Naive B cell (primary cell): ENCODE measurements around the gene IGFALS. TPM values are rescaled to one million over a fixed set of nuclear protein-coding genes. Genes with fewer than 3 reads are reported as not detected.

Source experiments
- ATAC-seq, 2 donors: fragments of 150-1000 bp; cut with Tn5 transposase; 2 replicates each; pipeline ENCODE4 v1.10.0; 2021; ENCODE audit warnings: low read depth in 2 of 2, mild to moderate bottlenecking in 2 of 2, moderate library complexity in 2 of 2
- DNase-seq: peaks from one replicate; pipeline ENCODE4 v3.0.0; 2022
- H3K27ac Mint-ChIP-seq, 6 donors: one replicate each; pipeline ENCODE4 v1.8.0; 2020 to 2022; ENCODE audit warnings: mild to moderate bottlenecking in 6 of 6, mixed read lengths in 6 of 6, moderate library complexity in 5 of 6, inconsistent platforms in 2 of 6
- H3K27me3 Mint-ChIP-seq, 3 donors: one replicate each; pipeline ENCODE4 v1.8.0; 2021 to 2022; ENCODE audit warnings: mixed read lengths in 3 of 3, mild to moderate bottlenecking in 1 of 3
- H3K36me3 Mint-ChIP-seq, 2 donors: one replicate each; pipeline ENCODE4 v1.8.0; 2020 to 2022; ENCODE audit warnings: mixed read lengths in 2 of 2, inconsistent platforms in 1 of 2, mild to moderate bottlenecking in 1 of 2
- H3K4me1 Mint-ChIP-seq, 3 donors: one replicate each; pipeline ENCODE4 v1.8.0; 2020 to 2022; ENCODE audit warnings: mixed read lengths in 3 of 3, inconsistent platforms in 1 of 3, mild to moderate bottlenecking in 1 of 3, moderate library complexity in 1 of 3
- H3K4me3 Mint-ChIP-seq, 8 donors: one replicate each; pipeline ENCODE4 v1.8.0; 2020 to 2022; ENCODE audit warnings: mild to moderate bottlenecking in 8 of 8, mixed read lengths in 8 of 8, moderate library complexity in 8 of 8, inconsistent platforms in 2 of 8
- H3K9me3 Mint-ChIP-seq, 7 donors: one replicate each; pipeline ENCODE4 v1.8.0; 2020 to 2022; ENCODE audit warnings: mixed read lengths in 7 of 7, mild to moderate bottlenecking in 5 of 7, inconsistent platforms in 2 of 7, moderate library complexity in 1 of 7
- polyA plus RNA-seq, 6 donors: library from polyadenylated mRNA; unstranded; fragments of 300-500 nt; fragmentation: Illumina TruSeq; gene quantifications; one replicate each; pipeline ENCODE4 v1.2.3, GENCODE V29; 2021; ENCODE audit warnings: low read depth in 6 of 6

The IGFALS gene
- polyA plus RNA-seq, 6 donors from 2014 or later, result 0.13 TPM; not detected in 5

DNA sequence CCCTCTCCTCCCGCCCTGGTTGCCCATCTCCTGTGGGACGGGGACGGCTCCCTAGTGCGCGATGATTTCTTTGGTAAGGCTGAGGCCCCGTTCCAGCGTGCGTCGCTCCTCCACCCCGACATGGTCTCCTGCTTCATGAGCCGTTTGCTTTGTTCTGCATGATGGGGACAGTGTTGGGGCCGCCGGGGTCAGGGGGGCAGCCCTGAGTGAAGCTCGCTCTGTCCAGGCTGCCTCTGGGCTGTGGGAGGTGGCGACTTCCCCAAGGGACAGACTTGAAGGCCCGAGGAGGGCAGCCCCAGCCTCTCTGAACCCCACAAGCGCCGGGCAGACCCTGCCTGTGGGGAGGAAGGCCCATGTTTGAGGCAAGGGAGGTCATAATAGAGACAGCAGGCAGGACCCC, 34.6 kb downstream of the IGFALS start:
- H3K4me3 Mint-ChIP-seq, result no peak overlapping the region
- DNase-seq (no peak), ATAC-seq (no peak)
- H3K27me3 Mint-ChIP-seq, result no peaks in the 10 kb centered on the region
- no peaks in the 10 kb centered on the region for H3K4me1 Mint-ChIP-seq
- H3K9me3 Mint-ChIP-seq, result no peaks in the 10 kb centered on the region
- H3K27ac Mint-ChIP-seq, result peak overlapping the region in 1 of 6 donors; percentile 60
- no peaks in the 10 kb centered on the region for H3K36me3 Mint-ChIP-seq

DNA sequence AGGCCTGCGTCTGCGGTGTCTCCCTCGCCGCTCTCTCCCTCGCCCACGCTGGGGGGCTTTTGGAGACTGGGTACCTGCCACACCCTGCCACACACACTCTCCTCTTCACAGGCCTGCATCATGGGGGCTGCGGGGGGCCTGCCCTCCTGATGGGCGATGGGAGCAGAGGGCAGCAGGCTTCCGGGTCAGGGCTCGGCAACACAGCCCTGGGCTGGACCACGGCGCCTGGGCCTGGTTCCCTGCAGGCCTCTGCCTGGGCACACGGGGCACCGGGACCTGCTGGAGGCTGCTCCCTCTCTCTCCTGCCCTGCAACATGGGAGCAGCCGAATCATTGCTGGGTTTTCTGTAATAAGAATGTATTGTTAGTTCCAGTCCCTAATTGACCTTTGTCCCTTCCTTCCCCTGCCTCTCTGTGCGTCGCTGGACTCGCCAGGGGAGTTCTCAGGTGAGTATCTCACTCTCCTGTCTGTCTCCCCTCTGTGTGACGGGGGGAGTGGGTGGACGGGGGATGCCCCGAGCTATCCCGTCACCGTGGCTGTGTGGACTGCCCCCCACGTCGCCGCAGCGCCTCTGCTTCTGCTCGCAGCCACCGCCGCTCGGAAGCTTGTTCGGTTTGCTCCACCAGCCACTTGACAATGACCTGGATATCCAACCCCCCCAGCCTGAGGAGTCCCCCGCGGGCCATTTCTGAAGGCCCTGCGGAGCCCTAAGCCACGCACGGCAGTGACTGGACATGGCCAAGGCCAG, 35.6 kb downstream of the IGFALS start:
- peak overlapping the region in 2 of 6 donors; percentile 20 to 94 for H3K27ac Mint-ChIP-seq
- peak overlapping the region in 1 of 8 donors; percentile 29 for H3K4me3 Mint-ChIP-seq

DNA sequence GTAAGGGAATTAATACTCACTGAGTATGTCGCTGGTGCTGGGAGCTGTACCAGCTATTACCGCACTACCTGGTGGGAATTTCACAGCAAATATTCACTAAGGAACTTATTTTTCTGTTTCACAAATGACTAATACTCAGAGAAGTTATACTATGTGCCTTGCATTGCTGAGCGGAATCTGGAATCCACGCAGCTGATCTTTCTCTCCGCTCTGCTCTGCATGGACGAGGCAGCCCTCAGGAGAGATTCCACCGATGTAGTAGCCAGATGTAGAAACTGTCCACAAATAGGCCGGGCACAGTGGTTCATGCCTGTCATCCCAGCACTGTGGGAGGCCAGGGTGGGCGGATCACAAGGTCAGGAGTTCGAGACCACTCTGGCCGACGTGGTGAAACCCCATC, 39.3 kb downstream of the IGFALS start:
- no peaks in the 10 kb centered on the region for H3K9me3 Mint-ChIP-seq
- H3K4me3 Mint-ChIP-seq, result no peak overlapping the region
- no peaks in the 10 kb centered on the region for H3K4me1 Mint-ChIP-seq
- peak overlapping the region in 1 of 6 donors; percentile 14 for H3K27ac Mint-ChIP-seq
- no peak for DNase-seq
- no peak for ATAC-seq
- no peaks in the 10 kb centered on the region for H3K27me3 Mint-ChIP-seq
- no peaks in the 10 kb centered on the region for H3K36me3 Mint-ChIP-seq

More for the DNA sequence above, 35.6 kb downstream of the IGFALS start:
- Mint-ChIP-seq H3K9me3 (no peaks in the 10 kb centered on the region), H3K36me3 (no peaks in the 10 kb centered on the region), H3K27me3 (no peaks in the 10 kb centered on the region), H3K4me1 (no peaks in the 10 kb centered on the region)
- DNase-seq, result no peak
- ATAC-seq, result no peak

DNA sequence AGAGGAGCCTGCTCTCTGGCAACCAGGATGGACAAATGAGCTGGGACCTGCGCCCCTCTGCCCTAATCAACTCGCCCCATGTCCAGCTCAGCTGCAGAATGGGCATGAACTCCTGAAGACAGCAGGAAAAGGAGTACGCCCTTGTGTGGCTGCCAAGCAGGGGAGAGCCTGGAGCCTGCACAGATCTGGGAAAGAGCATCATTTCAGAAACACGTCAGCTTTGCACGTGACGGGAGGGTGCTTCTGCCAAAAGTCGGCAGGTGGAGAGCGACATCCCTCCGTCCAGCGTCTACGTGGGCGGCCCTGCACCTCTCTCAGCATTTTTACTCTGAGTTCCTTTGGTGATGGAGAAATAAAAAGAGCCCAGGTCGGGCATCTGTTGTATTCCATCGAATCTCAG, 40.7 kb downstream of the IGFALS start:
- Mint-ChIP-seq H3K27ac (no peak overlapping the region), H3K36me3 (no peaks in the 10 kb centered on the region), H3K4me3 (no peak overlapping the region), H3K4me1 (no peaks in the 10 kb centered on the region), H3K27me3 (no peaks in the 10 kb centered on the region), H3K9me3 (no peaks in the 10 kb centered on the region)
- ATAC-seq (no peak), DNase-seq (no peak)

DNA sequence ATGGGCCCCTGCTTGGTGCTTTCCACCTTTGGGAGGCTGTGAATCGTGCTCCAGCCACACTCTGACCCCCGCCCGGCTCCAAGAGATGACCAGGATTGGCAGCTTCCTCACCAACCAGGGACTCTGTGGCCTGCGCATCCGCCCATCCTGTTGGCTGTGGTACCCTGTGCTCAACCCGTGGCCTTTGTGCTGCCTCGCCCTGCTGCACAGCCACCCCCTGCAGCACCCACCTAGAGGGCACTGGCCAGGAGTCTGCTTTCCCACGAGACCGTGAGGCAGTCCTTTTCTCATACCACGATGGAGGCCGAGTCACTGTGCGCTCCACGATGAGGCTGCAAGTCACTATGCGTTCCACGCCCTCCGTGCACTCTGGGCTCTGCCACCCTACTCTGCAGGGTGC, 41.6 kb downstream of the IGFALS start:
- H3K9me3 Mint-ChIP-seq, result no peaks in the 10 kb centered on the region
- no peak for ATAC-seq
- DNase-seq, result no peak
- no peaks in the 10 kb centered on the region for H3K36me3 Mint-ChIP-seq
- no peaks in the 10 kb centered on the region for H3K4me1 Mint-ChIP-seq
- no peak overlapping the region for H3K27ac Mint-ChIP-seq
- H3K27me3 Mint-ChIP-seq, result no peaks in the 10 kb centered on the region
- no peak overlapping the region for H3K4me3 Mint-ChIP-seq

DNA sequence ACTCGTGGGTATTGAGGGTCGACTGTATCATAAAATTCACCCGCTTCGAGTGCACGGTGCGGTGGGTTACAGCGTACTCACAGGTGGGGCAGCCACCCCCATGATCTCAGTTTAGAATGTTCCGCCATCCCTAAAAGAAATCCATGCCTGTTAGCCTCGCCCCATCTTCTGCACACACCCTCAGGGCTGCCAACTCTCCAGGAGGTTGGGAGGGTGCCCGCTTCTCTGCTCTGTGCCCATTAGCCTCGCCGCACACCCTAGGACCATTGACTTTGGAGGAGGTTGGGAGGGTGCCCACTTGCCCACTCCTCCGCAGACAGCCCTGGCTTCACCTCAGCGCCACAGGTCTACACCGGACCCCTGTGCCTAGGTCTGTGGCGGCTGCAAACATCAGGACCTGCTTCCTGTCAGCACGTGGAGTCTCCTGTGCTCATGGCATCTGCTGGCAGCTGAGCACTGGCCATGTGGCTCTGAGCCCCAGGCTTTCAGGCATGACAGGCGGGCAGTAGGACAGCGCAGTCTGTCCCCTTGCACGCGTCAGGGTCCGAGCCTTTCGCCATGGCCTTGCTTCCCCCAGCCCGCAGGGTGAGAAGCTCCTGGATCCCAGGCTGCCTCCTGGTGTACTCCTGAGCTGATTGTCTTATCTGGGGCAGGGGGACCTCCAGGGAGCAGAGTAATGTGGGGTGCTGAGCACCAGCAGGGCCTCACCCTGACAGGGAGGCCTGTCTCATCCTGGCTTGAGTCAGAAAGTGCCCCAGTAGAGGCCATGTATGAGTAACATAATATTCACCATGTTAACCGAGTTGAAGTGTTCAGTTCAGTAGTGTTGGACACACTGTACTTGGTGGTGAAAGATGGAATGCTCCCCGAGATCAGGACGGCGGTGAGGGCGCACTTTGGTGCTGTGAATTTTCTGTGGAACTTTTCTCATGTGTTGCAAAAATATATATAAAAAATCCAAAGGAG, 44.1 kb downstream of the IGFALS start:
- H3K4me3 Mint-ChIP-seq, result no peak overlapping the region
- no peaks in the 10 kb centered on the region for H3K27me3 Mint-ChIP-seq
- H3K4me1 Mint-ChIP-seq, result peaks cover 0 to 6% (median 0%) of the 10 kb centered on the region in 3 donors
- DNase-seq (no peak), ATAC-seq (no peak)
- H3K9me3 Mint-ChIP-seq, result no peaks in the 10 kb centered on the region
- peak overlapping the region in 1 of 6 donors; percentile 38 for H3K27ac Mint-ChIP-seq
- peaks cover 5 to 6% of the 10 kb centered on the region in 2 donors for H3K36me3 Mint-ChIP-seq

DNA sequence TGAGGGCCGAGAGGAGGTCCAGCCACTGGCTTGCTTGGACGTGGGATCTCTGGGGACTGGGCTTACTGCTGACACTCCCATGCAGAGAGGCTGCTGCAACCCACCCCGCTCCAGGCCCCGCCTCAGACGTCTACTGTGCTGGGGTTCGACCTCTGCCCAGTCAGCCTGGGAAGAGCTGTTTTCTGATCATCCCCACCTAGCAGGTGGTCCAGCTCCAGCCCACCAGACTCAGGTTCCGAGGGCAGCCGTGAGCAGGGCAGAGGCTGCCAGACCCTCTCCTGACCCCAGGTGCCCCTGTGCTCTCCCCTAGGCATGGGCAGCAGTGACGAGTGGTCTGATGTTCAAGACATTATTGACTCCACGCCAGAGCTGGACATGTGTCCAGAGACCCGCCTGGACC, 45.6 kb downstream of the IGFALS start:
- peaks cover 5 to 8% of the 10 kb centered on the region in 2 donors for H3K36me3 Mint-ChIP-seq
- no peak overlapping the region for H3K4me3 Mint-ChIP-seq
- H3K9me3 Mint-ChIP-seq, result no peaks in the 10 kb centered on the region
- no peak overlapping the region for H3K27ac Mint-ChIP-seq
- ATAC-seq (no peak), DNase-seq (no peak)
- no peaks in the 10 kb centered on the region for H3K27me3 Mint-ChIP-seq
- H3K4me1 Mint-ChIP-seq, result peaks cover 0 to 7% (median 0%) of the 10 kb centered on the region in 3 donors

DNA sequence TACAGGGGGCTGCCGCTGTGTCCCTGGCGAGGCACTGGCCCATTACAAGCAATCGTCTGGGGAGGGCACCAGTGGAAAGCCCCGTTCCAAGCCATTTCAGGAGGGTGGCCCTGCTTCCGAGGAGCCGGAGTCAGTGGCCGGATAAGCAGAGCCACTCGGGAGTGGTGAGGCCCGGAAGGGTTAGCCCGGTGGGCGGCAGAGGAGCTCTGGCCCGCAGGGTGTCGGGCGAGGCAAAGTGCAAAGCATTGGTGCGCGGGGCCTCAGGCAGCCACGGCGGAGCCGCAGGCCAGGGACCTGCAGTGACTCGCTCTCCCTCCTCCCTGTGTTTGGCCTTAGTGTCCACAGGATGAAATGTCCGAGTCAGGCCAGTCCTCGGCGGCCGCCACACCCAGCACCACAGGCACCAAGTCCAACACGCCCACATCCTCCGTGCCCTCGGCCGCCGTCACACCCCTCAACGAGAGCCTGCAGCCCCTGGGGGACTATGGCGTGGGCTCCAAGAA, 46.8 kb downstream of the IGFALS start:
- H3K27ac Mint-ChIP-seq, result peak overlapping the region in 1 of 6 donors; percentile 26
- H3K9me3 Mint-ChIP-seq, result no peaks in the 10 kb centered on the region
- no peak overlapping the region for H3K4me3 Mint-ChIP-seq
- DNase-seq (no peak), ATAC-seq (no peak)
- peaks cover 0 to 7% (median 0%) of the 10 kb centered on the region in 3 donors for H3K4me1 Mint-ChIP-seq
- no peaks in the 10 kb centered on the region for H3K27me3 Mint-ChIP-seq
- H3K36me3 Mint-ChIP-seq, result peaks cover 5 to 8% of the 10 kb centered on the region in 2 donors

DNA sequence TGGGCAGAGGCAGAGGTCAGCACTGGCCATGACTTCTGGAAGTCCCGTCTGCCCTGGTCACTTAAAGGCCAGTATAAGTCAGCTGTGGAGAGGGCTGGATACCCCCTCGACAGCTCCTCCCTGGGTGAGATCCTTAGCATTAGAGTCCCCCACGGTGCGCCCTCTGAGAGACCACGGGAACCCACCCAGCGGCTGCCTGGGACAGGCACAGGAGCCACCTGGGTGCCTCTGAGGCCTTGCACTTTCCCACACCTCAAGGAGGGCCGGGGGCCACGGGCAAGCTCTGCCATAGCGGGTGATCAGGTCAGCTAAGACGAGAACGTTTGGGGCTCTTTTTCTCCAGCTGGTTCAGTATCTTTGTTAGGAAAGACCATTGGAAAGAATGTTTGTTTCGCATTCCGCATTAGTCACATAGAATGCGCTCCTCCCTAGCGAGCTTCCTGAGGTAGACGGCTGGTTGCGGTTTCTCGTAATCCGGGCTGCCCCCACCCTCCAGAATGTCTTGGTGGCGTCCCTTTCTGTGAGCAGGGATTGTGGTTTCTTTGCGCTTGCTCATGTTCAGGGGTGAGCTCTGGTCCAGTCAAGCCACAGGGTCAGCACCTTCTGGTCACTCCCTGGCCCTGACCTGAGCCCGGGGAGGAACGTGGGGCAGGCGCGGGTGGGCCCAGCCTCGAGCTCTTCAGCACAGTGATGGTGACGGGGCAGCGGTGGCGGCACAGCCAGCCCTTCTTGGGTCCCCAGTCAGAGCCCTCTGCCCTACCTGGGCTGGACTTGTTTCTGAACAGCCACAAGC, 47.4 kb downstream of the IGFALS start:
- ATAC-seq (no peak), DNase-seq (no peak)
- no peaks in the 10 kb centered on the region for H3K27me3 Mint-ChIP-seq
- peaks cover 5 to 8% of the 10 kb centered on the region in 2 donors for H3K36me3 Mint-ChIP-seq
- H3K4me1 Mint-ChIP-seq, result peaks cover 0 to 8% (median 0%) of the 10 kb centered on the region in 3 donors
- no peak overlapping the region for H3K27ac Mint-ChIP-seq
- H3K4me3 Mint-ChIP-seq, result no peak overlapping the region
- no peaks in the 10 kb centered on the region for H3K9me3 Mint-ChIP-seq

DNA sequence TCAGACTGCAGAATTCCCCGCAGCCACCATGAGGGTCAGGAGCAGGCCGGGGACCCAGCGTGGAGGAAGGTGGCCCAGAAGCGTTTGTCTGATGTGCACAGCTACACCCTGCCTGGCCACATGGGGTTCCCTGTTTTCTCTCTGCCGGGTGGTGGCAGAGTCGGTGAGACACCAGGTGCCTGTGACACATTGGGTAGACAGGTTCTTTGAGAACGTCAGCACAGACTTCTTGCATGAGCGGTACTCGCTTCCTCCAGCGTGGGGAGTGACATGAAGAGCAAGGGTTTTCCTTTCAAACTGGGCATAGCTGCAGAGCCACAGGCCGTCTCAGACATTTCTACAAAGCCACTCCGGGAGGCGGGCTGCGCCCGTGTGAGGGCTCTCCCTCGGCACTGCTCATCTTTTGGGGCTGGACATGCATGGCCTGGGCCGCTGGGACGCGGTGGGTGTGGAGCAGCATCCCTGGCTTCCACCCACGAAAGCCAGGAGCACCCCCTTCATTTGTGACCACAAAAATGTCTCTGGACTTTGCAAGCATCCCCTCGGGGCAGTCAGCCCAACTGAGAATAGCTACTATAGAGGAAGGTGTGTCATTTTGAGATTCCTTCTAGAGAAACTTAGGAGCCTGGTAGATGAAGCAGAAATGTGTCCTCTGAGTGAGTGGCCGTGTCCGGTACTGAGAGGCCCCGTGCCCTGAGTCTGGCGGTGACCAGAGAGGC, 48.2 kb downstream of the IGFALS start:
- Mint-ChIP-seq H3K4me1 (peaks cover 0 to 11% (median 0%) of the 10 kb centered on the region in 3 donors), H3K27me3 (no peaks in the 10 kb centered on the region), H3K36me3 (peaks cover 5 to 8% of the 10 kb centered on the region in 2 donors), H3K4me3 (peak overlapping the region in 1 of 8 donors; percentile 62), H3K27ac (peak overlapping the region in 4 of 6 donors; percentile 20 to 93 (median 50)), H3K9me3 (no peaks in the 10 kb centered on the region)
- no peak for ATAC-seq
- DNase-seq, result no peak

DNA sequence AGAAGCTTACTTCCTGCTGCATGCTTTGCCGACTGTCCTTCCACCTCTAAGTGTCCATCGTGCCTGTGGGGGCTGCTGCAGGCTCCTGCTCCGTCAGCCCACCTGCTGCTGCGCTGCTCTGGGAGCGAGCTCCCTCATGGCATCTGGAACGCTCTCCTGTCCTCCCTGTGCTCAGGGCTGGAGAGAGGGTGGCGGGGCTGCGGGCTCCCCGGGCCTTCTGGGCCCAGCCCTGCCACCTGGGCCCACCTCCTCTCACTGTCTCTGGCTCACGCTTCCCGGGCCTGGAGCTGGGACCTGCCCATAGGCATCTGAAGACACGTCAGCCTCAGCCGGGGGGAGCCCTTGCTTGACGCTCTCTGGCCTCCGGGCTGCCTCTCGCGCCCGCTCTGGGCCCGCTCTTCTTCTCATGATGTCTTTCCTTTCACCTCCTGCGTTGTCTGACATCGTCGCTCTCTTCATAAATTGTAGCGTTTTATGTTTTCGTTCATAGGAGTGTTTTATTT, 49.1 kb downstream of the IGFALS start:
- Mint-ChIP-seq H3K4me3 (no peak overlapping the region), H3K9me3 (no peaks in the 10 kb centered on the region), H3K36me3 (peaks cover 5 to 8% of the 10 kb centered on the region in 2 donors), H3K27ac (peak overlapping the region in 1 of 6 donors; percentile 47), H3K27me3 (no peaks in the 10 kb centered on the region), H3K4me1 (peaks cover 0 to 11% (median 0%) of the 10 kb centered on the region in 3 donors)
- DNase-seq (no peak), ATAC-seq (no peak)
